K562 (cell line): Measurements from ENCODE around the gene UBE2R2. TPM values are rescaled to one million over a fixed set of nuclear protein-coding genes. Genes with fewer than 3 reads are reported as not detected.

Experiments
- ATAC-seq: fragments of 200-7000 bp; cut with Tn5 transposase; 3 replicates; pipeline ENCODE4 v1.9.1; 2020; ENCODE audit warnings: moderate library complexity
- BruUV-seq: library from RNA; stranded (reverse); fragments of 400-500 nt; replicated peaks from 2 replicates; lab custom pipeline; 2021; lab: Mats Ljungman, UMichigan
- CTCF ChIA-PET: fragments of 300-600 bp; formaldehyde crosslinking; extraction: SDS; loops from one replicate; lab custom pipeline; 2021; ENCODE audit warnings: low intra/inter-chr PET ratio; lab: Yijun Ruan, JAX
- POLR2A ChIA-PET: fragments of 300-600, 350-650 bp; sonication (Branson Sonifier 250); formaldehyde crosslinking; extraction: SDS; loops from one replicate; lab custom pipeline; 2021; ENCODE audit warnings: antibody characterized with exemption, inconsistent platforms; lab: Yijun Ruan, JAX
- DNase-seq, 4 experiments: peaks; one replicate each; pipeline versions ENCODE4 v3.0.0 to v3.0.0-alpha.2; 2011 to 2018; ENCODE audit warnings: low spot score in 3 of 4, mixed read lengths in 3 of 4; ENCODE audit errors: extremely low read depth in 1 of 4
- FAIRE-seq: peaks from 2 replicates; lab custom pipeline; 2011; peaks lifted over from hg19 to GRCh38; lab: Jason Lieb, UNC
- H2AFZ ChIP-seq: 2 replicates; pipeline ENCODE4 v1.6.0; 2011; ENCODE audit warnings: low read depth, low read length, control low read depth, inconsistent platforms
- H3K27ac ChIP-seq: fragments of 200-600 bp; 3 replicates; pipeline ENCODE4 v1.8.0; 2011; ENCODE audit warnings: low read depth, mild to moderate bottlenecking, control low read depth, inconsistent platforms, low read length, moderate library complexity, mixed read lengths; ENCODE audit errors: extremely low read depth
- H3K27me3 ChIP-seq, 2 experiments: fragments of 300-600 bp in 1 of 2; 2 replicates in 1 of 2; 3 replicates in 1 of 2; pipeline versions ENCODE4 v1.6.0 to v1.8.0; 2011; ENCODE audit warnings: inconsistent platforms in 2 of 2, low read length in 2 of 2, mild to moderate bottlenecking in 1 of 2, mixed read lengths in 1 of 2, moderate library complexity in 1 of 2; ENCODE audit not compliant: control insufficient read depth in 2 of 2, insufficient read depth in 2 of 2
- H3K36me3 ChIP-seq: fragments of 300-600 bp; 3 replicates; pipeline ENCODE4 v1.8.0; 2011; ENCODE audit warnings: mild to moderate bottlenecking, low read length, inconsistent platforms; ENCODE audit not compliant: control insufficient read depth, insufficient read depth
- H3K4me1 ChIP-seq, 2 experiments: fragments of 200-600 bp in 1 of 2; replicated peaks in 1 of 2; 2 replicates in 1 of 2; 3 replicates in 1 of 2; pipeline versions ENCODE4 v1.5.1 to v1.8.0; 2011; ENCODE audit warnings: inconsistent platforms in 2 of 2, low read length in 2 of 2, mild to moderate bottlenecking in 1 of 2, mixed read lengths in 1 of 2, moderate library complexity in 1 of 2; ENCODE audit not compliant: control insufficient read depth in 2 of 2, insufficient read depth in 2 of 2
- H3K4me2 ChIP-seq: 2 replicates; pipeline ENCODE4 v1.6.1; 2011; ENCODE audit warnings: low read length, control low read depth, inconsistent platforms, mixed read lengths; ENCODE audit not compliant: insufficient read depth
- H3K4me3 ChIP-seq: fragments of 200-600 bp; sonication (generic), shearing (Covaris generic); 2 replicates; pipeline ENCODE4 v1.5.1; 2016; ENCODE audit warnings: control low read depth, inconsistent platforms
- H3K79me2 ChIP-seq: fragments of 200-600 bp; 3 replicates; pipeline ENCODE4 v1.8.0; 2011; ENCODE audit warnings: low read length, inconsistent platforms; ENCODE audit not compliant: control insufficient read depth, insufficient read depth
- H3K9ac ChIP-seq, 2 experiments: 2 replicates each; pipeline versions ENCODE4 v1.6.0 to v1.6.1; 2011; ENCODE audit warnings: low read depth in 2 of 2, low read length in 2 of 2, control low read depth in 1 of 2, inconsistent platforms in 1 of 2, mild to moderate bottlenecking in 1 of 2, mixed read lengths in 1 of 2; ENCODE audit not compliant: insufficient read depth in 1 of 2
- H3K9me1 ChIP-seq: one replicate; pipeline ENCODE4 v1.6.0; 2011; ENCODE audit warnings: inconsistent platforms, mild to moderate bottlenecking, low read length, moderate library complexity; ENCODE audit not compliant: control insufficient read depth, insufficient read depth
- H3K9me3 ChIP-seq: replicated peaks from 2 replicates; pipeline ENCODE4 v1.5.1; 2011; ENCODE audit warnings: low read depth, low read length, inconsistent platforms; ENCODE audit not compliant: control insufficient read depth, insufficient read depth
- H4K20me1 ChIP-seq: replicated peaks from 2 replicates; pipeline ENCODE4 v1.6.1; 2011; ENCODE audit warnings: low read length, inconsistent platforms, mixed read lengths; ENCODE audit not compliant: control insufficient read depth, insufficient read depth
- ARID3A ChIP-seq: IDR thresholded peaks from 2 replicates; pipeline ENCODE4 v1.6.1; 2012; ENCODE audit warnings: low read depth, low read length, improper control_type of control experiment, borderline replicate concordance
- HCFC1 ChIP-seq: IDR thresholded peaks from 2 replicates; pipeline ENCODE4 v1.6.1; 2012; ENCODE audit warnings: low read depth, low read length, improper control_type of control experiment
- PTTG1 ChIP-seq: fragments of 450-650 bp; IDR thresholded peaks from 2 replicates; pipeline ENCODE4 v1.6.1; 2016; ENCODE audit warnings: low read depth, mild to moderate bottlenecking, missing genetic modification characterization, missing compliant biosample characterization
- WGBS: fragments of 100-300 bp; shearing (Covaris generic); methylation state at CpG from one replicate; pipeline ENCODE4 v1.1.6; 2016; ENCODE audit warnings: low coverage, mixed read lengths; ENCODE audit not compliant: insufficient coverage; ENCODE audit errors: missing lambda C conversion rate; 5-methylcytosine and 5-hydroxymethylcytosine counted together
- in situ Hi-C: fragments of 300-500 bp; cut with MboI; formaldehyde crosslinking; loops from 4 replicates; pipeline ENCODE4 v1.15.0; 2018; ENCODE audit warnings: inconsistent platforms, mixed read lengths
- intact Hi-C: fragments of 100-400 bp; cut with micrococcal nuclease; formaldehyde crosslinking; loops from 2 replicates; pipeline ENCODE4 v1.14.2; 2022
- polyA plus RNA-seq, 8 experiments: library from polyadenylated mRNA; depleted of rRNA in 4 of 8; stranded (reverse) in 5 of 8; unstranded in 3 of 8; fragments of >200 nt; fragmentation: Nextera tagmentation in 2 of 8; fragmentation: Illumina TruSeq in 1 of 8; extraction: Ambion mirVana in 2 of 8; extraction: Trizol in 1 of 8; gene quantifications; 2 replicates each; pipeline versions ENCODE4 v1.2.1 to v1.2.3, GENCODE V29; 2011 to 2014; ENCODE audit warnings: inconsistent platforms in 1 of 8, missing spikeins in 1 of 8
- total RNA-seq, 7 experiments: library from RNA; depleted of rRNA in 6 of 7; stranded (reverse); fragments of >200 nt in 6 of 7; fragmentation: Illumina TruSeq in 2 of 7; extraction: Trizol in 2 of 7; gene quantifications; 2 replicates each; pipeline versions ENCODE4 v1.2.1 to v1.2.3, GENCODE V29; 2011 to 2021; ENCODE audit warnings: low replicate concordance in 1 of 7

Gene UBE2R2
- total and polyA plus RNA-seq, 9 of the 15 experiments (the other 6 are each of a cell fraction or from before 2014, with no cell fraction given): 7.8 to 26.2 (median 11.8) TPM

- Histone ChIP-seq H2AFZ (no peak overlapping the region), H3K79me2 (no peaks in the 10 kb centered on the region), H3K4me1 (no peaks in the 10 kb centered on the region; a peak in 1 of 5 replicates), H3K9me3 (no peaks in the 10 kb centered on the region), H3K9me1 (no peaks in the 10 kb centered on the region), H3K36me3 (no peaks in the 10 kb centered on the region), H3K27ac (no peak overlapping the region), H3K27me3 (peaks cover 5 to 33% of the 10 kb centered on the region in 2 experiments; a peak in 4 of 5 replicates), H3K4me3 (no peak overlapping the region), H3K4me2 (no peak overlapping the region), H4K20me1 (no peaks in the 10 kb centered on the region), H3K9ac (no peak overlapping the region)
- intact Hi-C loops (no loop called here), in situ Hi-C loops (loop anchor here (5.0 kb wide), 1 partner anchor 188 kb away; no protein-coding TSS in a partner anchor)
- FAIRE-seq: no peak
- BruUV-seq: no TSS peak
- no peak for ATAC-seq
- DNase-seq: no peak
- no peak for TF ChIP-seq PTTG1 (tag)
- TF ChIP-seq HCFC1: no peak
- no peak for TF ChIP-seq ARID3A
- ChIA-PET CTCF (no interaction called here), POLR2A (interaction anchor here (0.8 kb wide), 1 partner anchor 86 kb away, joined by 3 read pairs; no protein-coding TSS in a partner anchor)
- 10% methylated on average over 9 of the region's 9 CpGs for WGBS
Measured at GRCh38 chr9:33799928-33800704, 16.8 kb upstream of the UBE2R2 start.
